ENCODE data around the gene NCOA3.

NCOA3 gene

DNA sequence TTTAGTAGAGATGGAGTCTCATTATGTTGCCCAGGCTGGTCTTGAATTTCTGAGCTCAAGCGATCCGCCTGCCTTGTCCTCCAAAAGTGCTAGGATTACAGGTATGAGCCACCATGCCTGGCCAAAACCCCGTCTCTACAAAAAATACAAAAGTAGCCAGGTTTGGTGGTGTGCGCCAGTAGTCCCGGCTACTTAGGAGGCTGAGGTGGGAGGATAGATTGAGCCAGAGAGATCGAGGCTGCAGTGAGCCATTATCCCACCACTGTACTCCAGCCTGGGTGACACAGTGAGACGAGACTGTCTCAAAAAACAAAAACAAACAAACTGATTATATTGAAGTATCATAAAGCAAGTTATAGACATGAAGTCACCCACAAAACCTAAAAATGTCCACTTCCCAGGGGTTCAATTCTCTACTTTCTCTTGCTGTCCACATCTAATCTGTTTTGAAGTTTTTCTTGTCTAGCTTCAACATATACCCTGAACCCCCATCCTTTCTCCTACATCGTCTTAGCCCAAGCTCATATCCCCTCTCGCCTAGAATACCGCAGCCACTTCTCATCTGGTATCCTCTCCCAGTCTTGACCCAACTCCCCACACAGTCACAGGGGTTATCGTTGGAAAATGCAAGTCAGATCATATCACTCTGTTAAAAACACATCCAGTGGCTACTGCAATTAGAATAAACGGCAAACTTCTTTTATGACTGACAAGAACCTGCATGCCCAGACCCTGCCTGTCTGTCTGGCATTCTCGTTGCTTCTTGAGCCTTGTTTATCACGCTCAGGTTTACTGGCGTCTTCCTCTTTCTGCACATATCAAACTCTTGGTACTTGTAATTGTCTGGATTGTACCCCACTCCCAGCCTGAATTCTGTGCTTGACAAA, 20.1 kb upstream of the NCOA3 start:
- TF ChIP-seq, protein P1, sequence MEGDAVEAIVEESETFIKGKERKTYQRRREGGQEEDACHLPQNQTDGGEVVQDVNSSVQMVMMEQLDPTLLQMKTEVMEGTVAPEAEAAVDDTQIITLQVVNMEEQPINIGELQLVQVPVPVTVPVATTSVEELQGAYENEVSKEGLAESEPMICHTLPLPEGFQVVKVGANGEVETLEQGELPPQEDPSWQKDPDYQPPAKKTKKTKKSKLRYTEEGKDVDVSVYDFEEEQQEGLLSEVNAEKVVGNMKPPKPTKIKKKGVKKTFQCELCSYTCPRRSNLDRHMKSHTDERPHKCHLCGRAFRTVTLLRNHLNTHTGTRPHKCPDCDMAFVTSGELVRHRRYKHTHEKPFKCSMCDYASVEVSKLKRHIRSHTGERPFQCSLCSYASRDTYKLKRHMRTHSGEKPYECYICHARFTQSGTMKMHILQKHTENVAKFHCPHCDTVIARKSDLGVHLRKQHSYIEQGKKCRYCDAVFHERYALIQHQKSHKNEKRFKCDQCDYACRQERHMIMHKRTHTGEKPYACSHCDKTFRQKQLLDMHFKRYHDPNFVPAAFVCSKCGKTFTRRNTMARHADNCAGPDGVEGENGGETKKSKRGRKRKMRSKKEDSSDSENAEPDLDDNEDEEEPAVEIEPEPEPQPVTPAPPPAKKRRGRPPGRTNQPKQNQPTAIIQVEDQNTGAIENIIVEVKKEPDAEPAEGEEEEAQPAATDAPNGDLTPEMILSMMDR (IDR thresholded peaks at IDR 0.05; ENCODE audit: control insufficient read depth, insufficient read depth, low read depth, low read length, missing control alignments) = no peak
- DNase-seq (ENCODE audit: low read depth) = no peak

DNA sequence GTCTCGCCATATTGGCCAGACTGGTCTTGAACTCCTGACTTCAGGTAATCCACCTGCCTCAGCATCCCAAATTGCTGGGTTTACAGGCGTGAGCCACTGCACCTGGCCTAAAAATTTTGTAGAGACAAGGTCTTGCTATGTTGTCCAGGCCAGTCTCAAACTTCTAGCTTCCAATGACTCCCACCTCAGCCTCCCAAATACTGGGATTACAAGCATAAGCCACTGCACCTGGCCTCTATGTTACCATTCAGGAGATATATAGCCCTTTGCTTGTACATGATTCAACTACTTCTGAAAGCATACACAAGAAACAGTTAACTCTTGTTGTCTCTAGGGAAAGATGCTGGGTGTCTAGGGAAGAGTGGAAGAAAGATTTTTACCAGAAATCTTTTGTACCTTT, 19.0 kb upstream of the NCOA3 start:
- TF ChIP-seq, protein P1 (IDR thresholded peaks at IDR 0.05; ENCODE audit: control insufficient read depth, insufficient read depth, low read depth, low read length, missing control alignments) = no peak
- no peak for DNase-seq (ENCODE audit: low read depth)
- no peak overlapping the region for H3K4me3 ChIP-seq (ENCODE audit: control insufficient read depth, low read depth, low read length)

More for the DNA sequence above, 20.1 kb upstream of the NCOA3 start:
- H3K4me3 ChIP-seq (ENCODE audit: control insufficient read depth, low read depth, low read length) = no peak overlapping the region

DNA sequence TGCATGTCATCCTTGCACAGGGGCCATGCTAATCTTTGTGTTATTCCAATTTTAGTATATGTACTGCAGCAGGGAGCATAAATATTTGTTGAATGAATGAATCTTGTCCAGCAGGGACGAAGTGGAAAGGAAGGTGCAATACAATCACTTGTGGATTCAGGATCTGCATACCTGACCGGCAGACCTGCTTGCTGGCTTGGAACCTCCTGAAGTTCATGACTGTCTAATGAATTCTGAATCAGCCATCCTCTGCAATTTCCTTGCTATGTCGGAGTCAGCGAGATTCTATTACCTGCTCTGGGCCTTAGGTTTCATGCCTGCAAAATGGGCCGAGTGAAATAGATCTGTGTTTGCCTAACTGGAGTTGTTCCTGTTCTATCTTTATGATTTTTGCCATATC, 17.4 kb upstream of the NCOA3 start:
- TF ChIP-seq, protein P1 (IDR thresholded peaks at IDR 0.05; ENCODE audit: control insufficient read depth, insufficient read depth, low read depth, low read length, missing control alignments) = no peak
- no peak overlapping the region for H3K4me3 ChIP-seq (ENCODE audit: control insufficient read depth, low read depth, low read length)
- no peak for DNase-seq (ENCODE audit: low read depth)

DNA sequence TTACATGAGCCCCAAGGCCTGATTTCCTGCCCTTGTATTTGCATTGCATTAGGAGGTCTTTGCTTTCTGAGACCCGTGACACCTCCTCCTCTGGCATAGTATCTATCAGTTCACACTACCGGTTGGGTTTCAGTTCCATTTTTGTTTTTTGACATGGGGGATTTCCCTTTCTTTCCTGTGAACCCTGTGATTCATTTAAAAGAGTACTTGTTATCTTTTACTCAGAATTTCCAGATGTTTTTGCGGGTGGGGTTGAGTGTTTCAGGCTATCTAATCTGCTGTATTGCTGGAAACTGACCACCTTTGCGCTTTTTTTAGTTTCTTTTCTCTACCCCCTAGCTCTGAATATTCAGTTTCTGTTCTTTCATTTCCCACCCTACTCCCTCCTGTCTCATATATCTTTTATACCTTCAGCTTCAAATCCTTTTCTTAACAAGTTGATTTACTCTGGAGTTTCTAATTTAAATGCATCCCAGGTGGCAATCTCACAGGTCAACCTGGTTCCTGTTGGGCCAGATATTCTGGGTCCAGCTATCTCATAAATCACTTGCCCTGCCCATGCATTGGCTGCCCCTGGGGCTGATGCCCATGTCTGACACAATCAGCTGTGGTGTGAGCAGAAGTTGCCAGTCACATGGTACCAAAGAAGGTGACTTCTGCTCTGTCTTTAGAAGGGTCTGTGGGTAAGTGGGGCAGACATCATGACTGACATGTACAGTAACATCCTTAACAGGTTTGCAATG, 14.3 kb upstream of the NCOA3 start:
- H3K4me3 ChIP-seq (ENCODE audit: control insufficient read depth, low read depth, low read length) = no peak overlapping the region
- DNase-seq (ENCODE audit: low read depth) = no peak
- TF ChIP-seq, protein P1 (IDR thresholded peaks at IDR 0.05; ENCODE audit: control insufficient read depth, insufficient read depth, low read depth, low read length, missing control alignments) = no peak

DNA sequence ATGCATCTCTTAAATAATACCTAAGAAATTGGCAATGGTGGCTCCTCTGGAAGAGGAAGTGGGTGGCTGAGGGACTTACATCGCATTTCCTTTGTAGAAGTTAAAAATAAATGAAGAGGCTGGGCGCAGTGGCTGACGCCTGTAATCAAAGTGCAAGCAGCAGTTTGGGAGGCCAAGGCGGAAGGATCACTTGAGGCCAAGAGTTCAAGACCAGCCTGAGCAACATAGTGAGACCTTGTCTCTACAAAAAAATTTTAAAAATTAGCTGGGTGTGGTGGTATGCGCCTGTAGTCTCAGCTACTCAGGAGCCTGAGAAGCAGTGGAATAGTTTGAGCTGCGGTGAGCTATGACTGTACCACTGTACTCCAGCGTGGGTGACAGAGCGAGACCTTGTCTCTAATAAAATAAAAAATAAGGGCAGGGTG, 12.2 kb upstream of the NCOA3 start:
- DNase-seq (ENCODE audit: low read depth) = no peak
- TF ChIP-seq, protein P1 (IDR thresholded peaks at IDR 0.05; ENCODE audit: control insufficient read depth, insufficient read depth, low read depth, low read length, missing control alignments) = no peak
- no peak overlapping the region for H3K4me3 ChIP-seq (ENCODE audit: control insufficient read depth, low read depth, low read length)

DNA sequence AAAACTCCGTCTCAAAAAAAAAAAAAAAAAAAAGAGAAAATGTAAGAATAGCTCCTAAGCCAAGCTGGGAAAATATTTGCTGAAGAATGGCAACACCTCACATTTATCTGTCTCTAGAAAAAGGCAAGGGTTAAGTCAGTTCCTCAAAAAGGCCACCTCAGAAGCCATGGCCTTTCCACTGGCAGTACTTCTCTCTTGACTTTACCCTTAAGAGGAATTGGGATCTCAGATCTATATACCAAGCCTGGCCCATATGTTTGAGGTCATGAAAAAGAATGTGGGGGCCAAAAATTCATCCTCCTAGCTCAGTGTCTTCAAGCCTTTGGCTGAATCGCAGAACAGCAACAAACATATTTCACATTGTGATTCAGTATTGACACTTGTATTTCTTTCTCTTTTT, 10.9 kb upstream of the NCOA3 start:
- no peak overlapping the region for H3K4me3 ChIP-seq (ENCODE audit: control insufficient read depth, low read depth, low read length)
- TF ChIP-seq, protein P1 (IDR thresholded peaks at IDR 0.05; ENCODE audit: control insufficient read depth, insufficient read depth, low read depth, low read length, missing control alignments) = no peak
- DNase-seq (ENCODE audit: low read depth) = no peak
